ENCODE data around the gene GPI.

DNA sequence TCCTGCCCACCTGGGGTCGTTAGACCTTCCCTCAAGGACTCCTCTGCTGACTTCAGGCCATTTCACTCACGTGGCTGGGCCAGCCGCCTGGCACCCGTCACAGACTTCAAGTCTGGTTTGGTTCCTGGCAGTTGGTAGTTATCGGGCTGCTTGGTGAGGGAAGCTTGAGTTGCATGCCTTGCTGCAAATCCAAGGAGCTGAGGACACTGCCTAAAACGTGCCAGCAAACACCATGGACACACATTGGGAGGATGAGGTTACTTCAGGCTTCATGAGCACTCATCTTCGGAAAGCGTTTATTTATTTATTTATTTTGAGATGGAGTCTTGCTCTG is 2.6 kb downstream of the GPI start:
- TF ChIP-seq POLR2A (IDR thresholded peaks at IDR 0.05), result no peak
- TF ChIP-seq, protein P1, sequence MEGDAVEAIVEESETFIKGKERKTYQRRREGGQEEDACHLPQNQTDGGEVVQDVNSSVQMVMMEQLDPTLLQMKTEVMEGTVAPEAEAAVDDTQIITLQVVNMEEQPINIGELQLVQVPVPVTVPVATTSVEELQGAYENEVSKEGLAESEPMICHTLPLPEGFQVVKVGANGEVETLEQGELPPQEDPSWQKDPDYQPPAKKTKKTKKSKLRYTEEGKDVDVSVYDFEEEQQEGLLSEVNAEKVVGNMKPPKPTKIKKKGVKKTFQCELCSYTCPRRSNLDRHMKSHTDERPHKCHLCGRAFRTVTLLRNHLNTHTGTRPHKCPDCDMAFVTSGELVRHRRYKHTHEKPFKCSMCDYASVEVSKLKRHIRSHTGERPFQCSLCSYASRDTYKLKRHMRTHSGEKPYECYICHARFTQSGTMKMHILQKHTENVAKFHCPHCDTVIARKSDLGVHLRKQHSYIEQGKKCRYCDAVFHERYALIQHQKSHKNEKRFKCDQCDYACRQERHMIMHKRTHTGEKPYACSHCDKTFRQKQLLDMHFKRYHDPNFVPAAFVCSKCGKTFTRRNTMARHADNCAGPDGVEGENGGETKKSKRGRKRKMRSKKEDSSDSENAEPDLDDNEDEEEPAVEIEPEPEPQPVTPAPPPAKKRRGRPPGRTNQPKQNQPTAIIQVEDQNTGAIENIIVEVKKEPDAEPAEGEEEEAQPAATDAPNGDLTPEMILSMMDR (IDR thresholded peaks at IDR 0.05), result no peak

Measured in uterus (tissue), 2 donors.